ENCODE data around the gene ARAP3. TPM values are rescaled to one million over a fixed set of nuclear protein-coding genes. Genes with fewer than 3 reads are reported as not detected.

The ARAP3 gene
- total and polyA plus RNA-seq, 9 of the 15 experiments (the other 6 are each of a cell fraction or from before 2014, with no cell fraction given): 0.83 to 25.7 (median 6.4) TPM

GRCh38 chr5:141618804-141619554, 63.1 kb downstream of the ARAP3 start, which contains the start of gene DIAPH1 (continued):
- TF ChIP-seq CHD4 (IDR thresholded peaks at IDR 0.05; ENCODE audit: insufficient read depth, insufficient replicate concordance, low read depth, low read length, poor library complexity, severe bottlenecking) (no peak), POLR3A (IDR thresholded peaks at IDR 0.05; ENCODE audit: borderline replicate concordance, extremely low read depth, insufficient read depth, insufficient read length) (no peak), MNT (conservative IDR thresholded peaks at IDR 0.05) (peak; percentile 99), LEF1 (IDR thresholded peaks at IDR 0.05) (no peak), HDAC8 (tag; IDR thresholded peaks at IDR 0.05) (no peak), RBM34 (IDR thresholded peaks at IDR 0.05; ENCODE audit: borderline replicate concordance, insufficient read depth, low read length) (no peak), MAFG (tag; conservative IDR thresholded peaks at IDR 0.05) (no peak), HMG20A (CRISPR knock-in tag; conservative IDR thresholded peaks at IDR 0.05) (no peak), C11orf30 (IDR thresholded peaks at IDR 0.05; ENCODE audit: low read depth) (no peak), PRPF4 (IDR thresholded peaks at IDR 0.05; ENCODE audit: insufficient read depth, low read depth, low read length, poor library complexity, severe bottlenecking) (peak; percentile 79), GTF2E2 (tag; IDR thresholded peaks at IDR 0.05) (no peak), ZFP1 (CRISPR knock-in tag; IDR thresholded peaks at IDR 0.05) (no peak), CLOCK (CRISPR knock-in tag; IDR thresholded peaks at IDR 0.05; ENCODE audit: borderline replicate concordance) (no peak), ZFP91 (CRISPR knock-in tag; IDR thresholded peaks at IDR 0.05) (no peak), BRD9 (IDR thresholded peaks at IDR 0.05; ENCODE audit: low read depth, partially characterized antibody) (no peak), THRAP3 (IDR thresholded peaks at IDR 0.05; ENCODE audit: borderline replicate concordance) (no peak)
- TF ChIP-seq, protein P1, sequence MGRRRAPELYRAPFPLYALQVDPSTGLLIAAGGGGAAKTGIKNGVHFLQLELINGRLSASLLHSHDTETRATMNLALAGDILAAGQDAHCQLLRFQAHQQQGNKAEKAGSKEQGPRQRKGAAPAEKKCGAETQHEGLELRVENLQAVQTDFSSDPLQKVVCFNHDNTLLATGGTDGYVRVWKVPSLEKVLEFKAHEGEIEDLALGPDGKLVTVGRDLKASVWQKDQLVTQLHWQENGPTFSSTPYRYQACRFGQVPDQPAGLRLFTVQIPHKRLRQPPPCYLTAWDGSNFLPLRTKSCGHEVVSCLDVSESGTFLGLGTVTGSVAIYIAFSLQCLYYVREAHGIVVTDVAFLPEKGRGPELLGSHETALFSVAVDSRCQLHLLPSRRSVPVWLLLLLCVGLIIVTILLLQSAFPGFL (CRISPR knock-in tag; IDR thresholded peaks at IDR 0.05): no peak
- TF ChIP-seq, protein P2, sequence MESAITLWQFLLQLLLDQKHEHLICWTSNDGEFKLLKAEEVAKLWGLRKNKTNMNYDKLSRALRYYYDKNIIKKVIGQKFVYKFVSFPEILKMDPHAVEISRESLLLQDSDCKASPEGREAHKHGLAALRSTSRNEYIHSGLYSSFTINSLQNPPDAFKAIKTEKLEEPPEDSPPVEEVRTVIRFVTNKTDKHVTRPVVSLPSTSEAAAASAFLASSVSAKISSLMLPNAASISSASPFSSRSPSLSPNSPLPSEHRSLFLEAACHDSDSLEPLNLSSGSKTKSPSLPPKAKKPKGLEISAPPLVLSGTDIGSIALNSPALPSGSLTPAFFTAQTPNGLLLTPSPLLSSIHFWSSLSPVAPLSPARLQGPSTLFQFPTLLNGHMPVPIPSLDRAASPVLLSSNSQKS (CRISPR knock-in tag; IDR thresholded peaks at IDR 0.05): no peak

Measured in K562 (cell line).